Measurements from ENCODE around the gene FAM83G.

FAM83G gene

DNA sequence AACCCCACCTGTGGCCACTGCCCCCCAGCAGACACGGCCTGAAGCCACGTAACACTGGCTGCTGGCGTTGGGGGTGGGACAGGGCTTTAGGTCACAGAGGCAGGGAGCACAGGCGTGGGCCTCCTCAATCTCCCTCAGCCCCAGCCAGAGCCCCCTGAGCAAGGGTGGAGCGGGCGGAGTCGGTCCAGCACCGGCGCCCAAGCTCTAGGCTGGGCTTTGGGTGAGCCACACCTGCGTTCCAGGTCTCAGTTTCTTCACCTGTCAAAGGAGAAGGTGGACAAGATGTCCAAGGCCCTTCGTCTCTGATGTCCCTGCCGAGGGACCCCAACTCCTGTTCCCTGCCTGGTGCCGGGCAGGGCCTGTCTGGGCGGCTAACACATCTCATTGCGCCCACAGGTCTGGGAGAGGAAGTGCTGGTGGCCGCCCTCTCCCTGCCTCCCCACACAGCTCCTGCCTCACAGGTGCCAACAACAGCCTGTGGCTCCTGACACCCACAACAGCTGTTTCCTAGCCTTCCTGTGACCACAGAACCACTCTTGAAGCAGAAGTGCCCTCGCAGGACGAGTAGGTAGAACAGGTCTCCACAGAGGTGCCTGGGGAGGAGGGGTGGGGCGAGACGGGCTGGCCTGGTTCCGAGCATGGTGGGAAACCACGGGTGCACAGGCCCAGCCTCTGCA lies 12.0 kb downstream of the FAM83G start:
- peak overlapping the region; percentile 90 for H3K23ac ChIP-seq (ENCODE audit: low read depth, low read length, poor library complexity)
- H3K79me1 ChIP-seq (ENCODE audit: low read depth, low read length), result peaks cover 23% of the 10 kb centered on the region
- H2BK5ac ChIP-seq (ENCODE audit: low read length), result no peak overlapping the region
- H3K14ac ChIP-seq (ENCODE audit: low read length), result peak overlapping the region; percentile 78
- peaks cover 2 to 9% of the 10 kb centered on the region in 2 donors for H3K9me3 ChIP-seq (replicated peaks in 1 of 2; ENCODE audit: control insufficient read depth in 2 of 2, insufficient read depth in 1 of 2, low read depth in 1 of 2, low read length in 2 of 2)
- H4K91ac ChIP-seq (ENCODE audit: low read depth, low read length, poor library complexity), result no peak overlapping the region
- H3K18ac ChIP-seq (ENCODE audit: low read length), result peak overlapping the region; percentile 45
- H2BK15ac ChIP-seq (ENCODE audit: low read length), result peak overlapping the region; percentile 64
- H3K27me3 ChIP-seq (ENCODE audit: control insufficient read depth in 3 of 3, insufficient read depth in 3 of 3, low read depth in 1 of 3, low read length in 3 of 3), result peaks cover 0 to 13% (median 0%) of the 10 kb centered on the region in 3 experiments
- H2BK120ac ChIP-seq (ENCODE audit: low read depth, low read length), result no peak overlapping the region
- no peak overlapping the region for H3K27ac ChIP-seq (replicated peaks; ENCODE audit: low read length)
- H2AK5ac ChIP-seq (ENCODE audit: low read depth, low read length), result peak overlapping the region; percentile 41
- WGBS, 2 donors (ENCODE audit: extremely low coverage in 2 of 2, insufficient read length in 2 of 2, insufficient replicate concordance in 1 of 2), result no CpG with 5 or more reads among the region's 22 CpGs
- no peak for DNase-seq (ENCODE audit: low spot score)
- H3K4ac ChIP-seq (ENCODE audit: low read length), result no peak overlapping the region
- no peaks in the 10 kb centered on the region for H3K4me1 ChIP-seq (ENCODE audit: control insufficient read depth in 2 of 2, insufficient read depth in 1 of 2, low read depth in 1 of 2, low read length in 2 of 2)
- no peak overlapping the region for H2AFZ ChIP-seq (ENCODE audit: low read length)
- H2BK12ac ChIP-seq (ENCODE audit: low read length), result no peak overlapping the region
- H4K8ac ChIP-seq (ENCODE audit: low read depth, low read length), result no peak overlapping the region
- no peak overlapping the region for H3K4me3 ChIP-seq (ENCODE audit: low read length in 2 of 2)
- peaks cover 0 to 12% of the 10 kb centered on the region in 2 donors for H3K36me3 ChIP-seq (replicated peaks in 1 of 2; ENCODE audit: control insufficient read depth in 2 of 2, insufficient read depth in 2 of 2, low read length in 2 of 2)
- H3K9ac ChIP-seq (ENCODE audit: low read depth, low read length, poor library complexity), result no peak overlapping the region
- no peak overlapping the region for H3K4me2 ChIP-seq (ENCODE audit: insufficient read depth, low read length, poor library complexity, severe bottlenecking)

DNA sequence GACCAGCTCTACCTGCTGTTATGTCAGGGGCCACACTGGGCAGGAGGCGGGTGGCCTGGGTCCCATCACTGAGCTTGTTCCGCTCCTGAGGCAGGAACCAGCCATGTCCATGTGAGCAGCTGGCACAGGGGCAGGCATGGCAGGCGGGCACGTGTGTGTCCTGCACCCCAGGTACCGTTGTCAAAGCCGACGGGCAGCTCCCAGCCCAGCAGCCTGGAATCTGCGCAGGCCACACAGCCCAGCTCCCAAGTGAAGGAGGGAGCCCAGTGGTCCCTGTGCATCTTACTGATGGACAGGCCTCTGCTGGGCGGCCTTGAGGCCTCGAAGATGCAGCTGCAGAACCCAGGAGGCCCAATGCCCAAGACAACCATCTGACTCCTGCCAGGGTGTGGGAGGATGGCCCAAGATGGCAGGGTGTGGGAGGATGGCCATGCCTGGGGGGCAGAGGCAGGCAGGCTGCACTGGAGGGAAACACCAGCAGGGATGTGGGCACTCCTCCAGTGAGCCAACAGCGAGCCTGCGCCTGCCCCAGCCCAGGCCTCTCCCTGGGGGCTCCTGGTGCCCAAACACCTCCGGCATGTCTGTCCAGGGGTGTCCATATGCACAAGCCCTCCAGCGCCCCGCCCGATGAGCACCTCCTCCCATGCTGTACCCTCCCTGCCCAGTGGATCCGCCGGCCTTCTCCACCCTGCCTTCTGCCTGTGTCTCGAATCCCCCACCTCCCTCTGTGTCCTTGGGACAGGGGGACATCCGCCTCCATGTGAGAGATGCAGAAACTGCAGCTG lies 12.8 kb downstream of the FAM83G start:
- Histone ChIP-seq H3K9ac (ENCODE audit: low read depth, low read length, poor library complexity) (peak overlapping the region; percentile 56), H4K8ac (ENCODE audit: low read depth, low read length) (peak overlapping the region; percentile 58), H3K36me3 (replicated peaks in 1 of 2; ENCODE audit: control insufficient read depth in 2 of 2, insufficient read depth in 2 of 2, low read length in 2 of 2) (peaks cover 0 to 8% of the 10 kb centered on the region in 2 donors), H2BK12ac (ENCODE audit: low read length) (no peak overlapping the region), H3K27me3 (ENCODE audit: control insufficient read depth in 3 of 3, insufficient read depth in 3 of 3, low read depth in 1 of 3, low read length in 3 of 3) (peaks cover 0 to 13% (median 0%) of the 10 kb centered on the region in 3 experiments), H2BK120ac (ENCODE audit: low read depth, low read length) (no peak overlapping the region), H3K14ac (ENCODE audit: low read length) (peak overlapping the region; percentile 39), H3K27ac (replicated peaks; ENCODE audit: low read length) (no peak overlapping the region), H2BK15ac (ENCODE audit: low read length) (no peak overlapping the region), H3K9me3 (replicated peaks in 1 of 2; ENCODE audit: control insufficient read depth in 2 of 2, insufficient read depth in 1 of 2, low read depth in 1 of 2, low read length in 2 of 2) (peaks cover 0 to 9% of the 10 kb centered on the region in 2 donors), H3K23ac (ENCODE audit: low read depth, low read length, poor library complexity) (peak overlapping the region; percentile 90), H3K4me2 (ENCODE audit: insufficient read depth, low read length, poor library complexity, severe bottlenecking) (no peak overlapping the region), H3K4me1 (ENCODE audit: control insufficient read depth in 2 of 2, insufficient read depth in 1 of 2, low read depth in 1 of 2, low read length in 2 of 2) (no peaks in the 10 kb centered on the region), H3K4ac (ENCODE audit: low read length) (no peak overlapping the region), H2AFZ (ENCODE audit: low read length) (no peak overlapping the region), H2BK5ac (ENCODE audit: low read length) (peak overlapping the region; percentile 73), H3K18ac (ENCODE audit: low read length) (peak overlapping the region; percentile 7), H3K4me3 (ENCODE audit: low read length in 2 of 2) (no peak overlapping the region), H3K79me1 (ENCODE audit: low read depth, low read length) (peaks cover 26% of the 10 kb centered on the region), H4K91ac (ENCODE audit: low read depth, low read length, poor library complexity) (no peak overlapping the region), H2AK5ac (ENCODE audit: low read depth, low read length) (no peak overlapping the region)
- no peak for DNase-seq (ENCODE audit: low spot score)
- no CpG with 5 or more reads among the region's 20 CpGs for WGBS, 2 donors (ENCODE audit: extremely low coverage in 2 of 2, insufficient read length in 2 of 2, insufficient replicate concordance in 1 of 2)

DNA sequence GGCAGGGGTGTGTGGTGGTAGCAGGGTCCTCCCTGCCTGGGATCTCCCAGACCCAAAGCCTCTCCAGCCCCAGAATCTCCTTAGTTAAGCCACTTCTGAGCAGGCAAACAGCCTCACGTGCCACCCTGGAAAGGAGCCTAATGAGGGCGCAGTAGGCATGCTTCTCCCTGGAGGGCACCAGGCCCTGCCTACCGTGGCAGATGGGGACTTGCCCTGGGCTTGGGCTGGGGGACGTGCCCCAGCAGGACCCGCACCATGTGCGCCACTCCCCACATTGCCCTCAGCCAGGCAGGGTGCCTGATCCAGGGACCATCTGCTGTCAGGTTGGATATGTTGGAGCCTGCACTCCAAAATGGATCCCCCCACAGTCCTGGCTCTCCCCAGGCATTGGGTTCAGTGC lies 14.2 kb downstream of the FAM83G start:
- Histone ChIP-seq H3K4me3 (ENCODE audit: low read length in 2 of 2) (no peak overlapping the region), H3K23ac (ENCODE audit: low read depth, low read length, poor library complexity) (peak overlapping the region; percentile 80), H3K9ac (ENCODE audit: low read depth, low read length, poor library complexity) (peak overlapping the region; percentile 70), H3K36me3 (replicated peaks in 1 of 2; ENCODE audit: control insufficient read depth in 2 of 2, insufficient read depth in 2 of 2, low read length in 2 of 2) (peaks cover 0 to 11% of the 10 kb centered on the region in 2 donors), H3K14ac (ENCODE audit: low read length) (peak overlapping the region; percentile 98), H3K9me3 (replicated peaks in 1 of 2; ENCODE audit: control insufficient read depth in 2 of 2, insufficient read depth in 1 of 2, low read depth in 1 of 2, low read length in 2 of 2) (peaks cover 0 to 6% of the 10 kb centered on the region in 2 donors), H3K4me2 (ENCODE audit: insufficient read depth, low read length, poor library complexity, severe bottlenecking) (no peak overlapping the region), H3K4ac (ENCODE audit: low read length) (no peak overlapping the region), H4K91ac (ENCODE audit: low read depth, low read length, poor library complexity) (no peak overlapping the region), H3K27me3 (ENCODE audit: control insufficient read depth in 3 of 3, insufficient read depth in 3 of 3, low read depth in 1 of 3, low read length in 3 of 3) (peaks cover 0 to 13% (median 0%) of the 10 kb centered on the region in 3 experiments), H2BK5ac (ENCODE audit: low read length) (no peak overlapping the region), H2BK12ac (ENCODE audit: low read length) (peak overlapping the region; percentile 41), H4K8ac (ENCODE audit: low read depth, low read length) (peak overlapping the region; percentile 43), H3K4me1 (ENCODE audit: control insufficient read depth in 2 of 2, insufficient read depth in 1 of 2, low read depth in 1 of 2, low read length in 2 of 2) (no peaks in the 10 kb centered on the region), H2BK15ac (ENCODE audit: low read length) (peak overlapping the region; percentile 46), H3K79me1 (ENCODE audit: low read depth, low read length) (peaks cover 26% of the 10 kb centered on the region), H2AK5ac (ENCODE audit: low read depth, low read length) (no peak overlapping the region), H3K27ac (replicated peaks; ENCODE audit: low read length) (peak overlapping the region; percentile 18), H3K18ac (ENCODE audit: low read length) (peak overlapping the region; percentile 71), H2AFZ (ENCODE audit: low read length) (no peak overlapping the region), H2BK120ac (ENCODE audit: low read depth, low read length) (no peak overlapping the region)
- no peak for DNase-seq (ENCODE audit: low spot score)
- WGBS, 2 donors (ENCODE audit: extremely low coverage in 2 of 2, insufficient read length in 2 of 2, insufficient replicate concordance in 1 of 2), result no CpG with 5 or more reads among the region's 6 CpGs
